Measurements from ENCODE around the gene FERMT3.

FERMT3 gene

GRCh38 chr11:64222651-64223000, 16.1 kb downstream of the FERMT3 start:
- DNase-seq, result no peak

GRCh38 chr11:64223001-64223651, 16.6 kb downstream of the FERMT3 start:
- no peak for DNase-seq

- no peak for DNase-seq
Measured at GRCh38 chr11:64224151-64224890, 17.8 kb downstream of the FERMT3 start.

DNA sequence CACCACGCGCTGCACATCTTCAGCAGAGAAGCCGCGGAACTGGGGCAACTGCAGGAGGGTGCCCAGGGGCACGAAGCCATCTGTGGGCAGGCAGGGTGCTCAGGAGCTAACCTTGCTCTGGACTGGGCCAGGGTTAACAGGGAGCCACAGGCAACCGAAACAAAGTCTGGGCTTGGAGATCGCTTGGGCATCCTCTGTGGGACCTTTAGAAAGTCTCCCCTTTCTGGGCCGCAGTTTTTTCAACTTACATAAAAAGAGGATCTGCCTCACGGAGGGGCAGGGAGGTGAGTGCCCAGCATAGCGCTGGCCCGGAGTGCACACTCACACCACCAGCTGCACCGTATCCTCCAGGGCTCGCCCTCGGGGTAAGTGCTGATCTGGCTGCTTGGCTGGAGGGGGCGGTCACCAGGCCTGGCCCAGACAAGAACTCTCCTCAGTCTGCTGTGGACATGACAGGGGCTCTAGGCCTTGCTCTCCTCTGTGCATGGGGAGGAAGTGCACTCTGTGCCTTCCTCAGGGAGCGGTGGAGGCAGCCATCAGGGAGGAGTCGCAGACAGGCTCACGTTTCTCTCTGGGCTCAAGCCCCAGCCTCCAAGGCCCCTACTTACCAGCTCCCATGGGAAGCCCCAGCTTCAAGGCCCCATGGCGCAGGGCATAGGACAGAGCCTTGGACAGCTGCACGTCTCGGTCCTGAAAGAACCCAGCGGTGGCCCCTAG, 18.5 kb downstream of the FERMT3 start:
- no peak for DNase-seq

GRCh38 chr11:64225608-64226506, 19.3 kb downstream of the FERMT3 start, which contains the start of the genes NUDT22 and TRPT1:
TSS of gene NUDT22 (plus strand) at chr11:64226274. CDS start at chr11:64226653, 379 bp downstream.
TSS of gene TRPT1 (minus strand) at chr11:64226186. CDS start at chr11:64225860, 326 bp downstream.
- peak; percentile 82 to 94 for DNase-seq

- DNase-seq, result peak; percentile 67 to 74
Measured at GRCh38 chr11:64226507-64227051, 20.1 kb downstream of the FERMT3 start.

GRCh38 chr11:64227405-64227956, 21.0 kb downstream of the FERMT3 start:
- DNase-seq, result no peak

DNA sequence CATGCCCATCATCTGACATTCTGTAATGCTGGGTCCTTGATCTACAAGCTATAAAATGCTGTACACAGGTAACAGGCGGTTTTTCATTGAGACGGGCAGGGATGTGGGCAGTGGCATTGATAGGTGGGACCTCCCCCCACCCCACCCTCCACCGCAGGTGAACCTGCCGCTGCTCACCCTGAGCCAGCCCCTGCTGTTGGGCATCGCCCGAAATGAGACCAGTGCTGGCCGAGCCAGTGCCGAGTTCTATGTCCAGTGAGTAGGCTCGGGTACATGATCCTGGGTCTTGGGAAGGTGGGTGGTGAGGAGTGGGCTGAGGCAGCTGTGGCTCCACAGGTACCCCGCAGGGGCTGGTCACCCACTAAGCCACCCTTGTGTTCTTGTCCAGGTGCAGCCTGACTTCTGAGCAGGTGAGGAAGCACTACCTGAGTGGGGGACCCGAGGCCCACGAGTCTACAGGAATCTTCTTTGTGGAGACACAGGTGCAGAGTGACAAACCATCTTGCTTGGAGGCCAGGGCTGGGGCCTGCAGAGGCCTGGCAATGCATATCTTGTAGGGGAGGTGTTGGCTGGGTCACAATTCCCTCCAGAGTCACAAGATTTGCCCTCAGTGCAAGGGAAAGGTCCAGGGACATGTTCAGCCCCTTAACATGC, 22.7 kb downstream of the FERMT3 start:
- DNase-seq, result no peak

- DNase-seq, result no peak
Measured at GRCh38 chr11:64229744-64230170, 23.2 kb downstream of the FERMT3 start.

GRCh38 chr11:64230171-64230984, 23.9 kb downstream of the FERMT3 start, which contains the start of gene DNAJC4:
TSS of gene DNAJC4 (plus strand) at chr11:64230548. CDS start at chr11:64230855, 307 bp downstream.
- peak; percentile 71 to 74 for DNase-seq

DNA sequence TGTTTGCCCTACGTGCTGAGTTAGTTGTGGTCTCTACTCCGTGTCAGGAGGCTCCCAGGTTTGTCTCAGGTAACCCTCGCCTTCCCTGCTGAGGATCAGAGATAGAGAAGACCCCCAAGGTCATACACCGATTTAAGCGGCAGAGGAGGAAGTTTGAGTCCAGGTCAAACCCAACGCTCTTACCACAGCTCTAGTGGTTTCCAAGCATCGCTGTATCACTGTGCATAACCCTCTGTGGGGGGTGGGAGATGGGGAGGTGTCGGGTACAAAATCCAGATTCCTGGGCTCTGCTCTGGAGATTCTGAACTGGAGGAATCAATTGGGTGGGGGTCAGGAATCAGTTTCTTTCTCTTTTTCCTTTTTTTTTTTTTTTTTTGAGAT, 24.5 kb downstream of the FERMT3 start:
- no peak for DNase-seq

GRCh38 chr11:64231546-64231945, 25.0 kb downstream of the FERMT3 start:
- no peak for DNase-seq

DNA sequence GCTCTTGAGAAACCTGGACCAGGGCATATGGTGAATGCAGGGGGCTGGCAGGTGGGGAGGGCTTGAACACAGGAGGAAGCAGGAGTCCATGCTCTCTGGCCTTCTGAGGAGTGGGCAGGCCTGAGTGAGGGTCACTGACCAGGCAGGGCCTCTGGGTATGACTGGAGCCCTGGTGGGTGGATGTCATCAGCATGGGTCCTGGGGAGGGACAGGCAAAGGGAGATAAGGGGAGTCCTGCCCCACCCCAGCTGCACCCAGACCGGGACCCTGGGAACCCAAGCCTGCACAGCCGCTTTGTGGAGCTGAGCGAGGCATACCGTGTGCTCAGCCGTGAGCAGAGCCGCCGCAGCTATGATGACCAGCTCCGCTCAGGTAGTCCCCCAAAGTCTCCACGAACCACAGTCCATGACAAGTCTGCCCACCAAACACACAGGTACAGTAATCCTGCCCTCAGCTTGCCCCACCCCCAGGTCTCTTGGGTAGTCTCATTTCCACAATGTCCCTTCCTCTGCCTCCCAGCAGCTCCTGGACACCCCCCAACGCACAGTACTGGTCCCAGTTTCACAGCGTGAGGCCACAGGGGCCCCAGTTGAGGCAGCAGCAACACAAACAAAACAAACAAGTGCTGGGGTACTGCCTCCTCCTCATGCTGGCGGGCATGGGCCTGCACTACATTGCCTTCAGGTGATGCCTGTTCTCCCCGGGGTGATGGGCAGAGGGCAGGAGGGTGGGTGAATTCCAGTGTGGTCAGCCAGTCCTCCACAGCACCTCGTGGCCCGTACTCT, 25.9 kb downstream of the FERMT3 start:
- no peak for DNase-seq

DNA sequence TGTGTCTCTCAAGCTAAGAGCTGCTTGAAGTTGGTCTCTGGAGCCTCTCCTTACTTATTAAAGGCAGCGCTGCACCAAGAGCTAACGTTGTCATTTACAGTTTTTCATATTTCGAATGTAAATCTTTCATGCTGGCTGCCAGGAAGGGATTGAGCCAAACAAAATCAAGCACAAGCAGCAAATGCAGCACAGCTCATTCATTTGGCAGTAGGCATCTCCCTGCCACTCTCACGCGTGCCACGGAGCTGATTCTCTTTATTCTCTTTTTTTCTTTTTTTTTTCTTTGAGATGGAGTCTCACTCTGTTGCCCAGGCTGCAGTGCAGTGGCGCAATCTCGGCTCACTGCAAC, 26.4 kb downstream of the FERMT3 start:
- DNase-seq, result no peak

GRCh38 chr11:64233913-64234586, 27.5 kb downstream of the FERMT3 start, which contains the start of gene VEGFB:
TSS of gene VEGFB (plus strand) at chr11:64234584. CDS start at chr11:64234834, 250 bp downstream.
- no peak for DNase-seq

GRCh38 chr11:64234647-64235379, 28.3 kb downstream of the FERMT3 start:
- DNase-seq, result no peak

GRCh38 chr11:64235437-64236161, 29.1 kb downstream of the FERMT3 start:
- DNase-seq, result no peak
